Activated effector memory CD4-positive, alpha-beta T cell treated with anti-CD3 and anti-CD28 coated beads, Interleukin-2, amount 50 U/mL, for 16 hours (primary cell): ENCODE measurements around the gene RAPGEF6.

ENCODE experiments used
- DNase-seq: peaks from one replicate; pipeline ENCODE4 v3.0.0-alpha.2; 2020

The RAPGEF6 gene

DNA sequence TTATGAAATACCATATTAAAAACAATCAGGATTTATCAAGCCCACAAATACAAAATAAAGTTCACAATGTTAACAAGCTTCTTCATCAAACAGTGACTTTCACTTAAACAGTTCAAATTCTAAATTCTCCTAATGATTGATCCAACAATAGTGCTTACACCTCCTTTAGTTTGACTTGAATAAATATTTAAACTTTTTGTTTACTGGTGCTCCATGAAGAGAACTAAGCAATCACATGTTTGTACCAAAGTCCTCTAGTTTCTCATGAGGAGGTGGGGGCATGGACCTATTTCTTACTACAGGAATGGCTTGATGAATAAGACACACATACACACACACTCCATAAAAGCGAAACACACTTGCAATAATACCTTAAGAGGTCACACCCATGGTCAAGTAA, 95.8 kb downstream of the RAPGEF6 start:
- DNase-seq, result no peak

DNA sequence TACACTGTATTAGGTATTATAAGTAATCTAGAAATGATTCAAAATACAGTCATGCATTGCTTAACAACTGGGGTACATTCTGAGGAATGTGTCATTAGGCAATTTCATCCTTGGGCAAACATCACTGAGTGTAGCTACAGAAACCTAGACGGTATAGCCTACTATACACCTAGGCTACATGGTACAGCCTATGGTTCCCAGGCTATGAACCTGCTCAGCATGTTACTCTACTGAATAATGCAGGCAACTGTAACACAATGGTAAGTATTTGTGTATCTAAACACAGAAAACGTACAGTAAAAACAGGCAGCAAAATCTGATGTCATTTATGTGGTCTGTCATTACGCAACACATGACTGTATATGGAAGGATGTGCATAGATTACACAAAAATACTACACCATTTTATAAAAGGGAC, 96.8 kb downstream of the RAPGEF6 start:
- no peak for DNase-seq

DNA sequence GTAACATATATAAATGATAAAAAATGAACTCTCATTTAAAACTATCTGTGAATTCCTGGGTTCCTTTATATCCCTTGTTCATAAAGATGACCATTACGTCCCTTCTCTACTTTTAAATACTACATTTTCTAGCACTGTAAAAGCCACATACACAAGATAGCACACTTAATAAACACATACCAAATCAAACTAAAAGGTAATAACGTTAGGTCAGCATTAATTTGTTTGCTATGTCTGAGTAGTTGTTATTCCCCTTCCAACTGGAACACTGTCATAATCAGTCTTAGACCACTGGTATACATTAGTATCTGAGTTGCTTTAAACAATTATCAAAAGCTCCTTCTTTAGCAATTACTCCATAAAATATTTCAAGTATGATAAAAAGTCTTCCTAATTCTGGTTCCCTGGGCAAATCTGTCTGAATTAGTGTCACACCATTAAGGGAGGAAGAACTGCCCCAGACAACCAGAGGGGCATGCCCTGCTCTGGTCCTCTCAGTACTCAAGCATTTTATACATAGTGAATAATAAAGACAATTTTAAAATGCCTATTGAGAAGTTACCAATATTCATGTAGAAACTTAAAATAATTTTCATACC, 98.1 kb downstream of the RAPGEF6 start:
- no peak for DNase-seq

DNA sequence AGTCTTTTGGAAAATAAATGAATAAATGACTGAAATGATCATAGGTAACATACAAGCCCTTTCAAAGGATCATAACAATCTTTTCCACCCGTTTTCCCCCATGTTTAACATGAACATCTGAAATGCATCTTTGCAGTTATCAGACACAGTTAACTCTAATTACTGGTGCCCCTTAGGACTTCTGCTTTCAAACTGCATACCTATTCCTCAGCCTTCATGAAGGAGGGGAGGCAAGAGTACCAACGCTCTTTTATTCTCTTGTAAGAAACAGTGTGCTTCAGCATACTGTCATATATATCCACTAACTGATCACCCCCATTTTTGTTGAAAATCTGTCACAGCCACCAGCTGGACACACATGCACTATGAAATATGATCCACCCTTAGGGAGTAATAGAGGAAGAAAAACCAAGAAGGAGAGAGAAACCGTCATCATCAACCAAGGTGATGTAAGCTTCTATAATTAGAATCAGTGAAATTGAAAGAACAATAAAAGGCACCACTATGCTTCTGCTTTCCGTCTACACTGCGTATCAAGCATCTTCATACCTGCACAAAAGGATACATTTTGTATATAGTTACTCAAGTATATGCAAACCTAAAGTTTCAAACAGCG, 98.7 kb downstream of the RAPGEF6 start:
- no peak for DNase-seq

DNA sequence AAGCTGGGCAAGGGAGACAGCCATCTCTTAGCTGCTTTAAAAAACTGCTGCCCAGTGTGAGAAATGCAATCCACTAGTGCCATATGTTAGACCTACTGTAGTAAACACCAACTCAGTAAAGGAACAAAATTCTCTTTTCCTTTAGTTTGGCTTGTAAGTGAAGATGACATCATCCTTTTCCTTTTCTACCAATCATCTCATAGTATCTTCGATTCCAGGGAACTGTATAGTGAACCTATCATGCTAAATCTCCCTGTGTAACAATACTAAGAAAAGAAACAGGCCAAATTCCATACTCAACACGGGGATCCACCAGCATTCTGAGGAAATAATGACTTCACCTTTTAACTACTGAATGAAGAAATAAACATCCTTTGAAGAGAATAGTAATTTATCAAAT, 100.1 kb downstream of the RAPGEF6 start:
- no peak for DNase-seq

DNA sequence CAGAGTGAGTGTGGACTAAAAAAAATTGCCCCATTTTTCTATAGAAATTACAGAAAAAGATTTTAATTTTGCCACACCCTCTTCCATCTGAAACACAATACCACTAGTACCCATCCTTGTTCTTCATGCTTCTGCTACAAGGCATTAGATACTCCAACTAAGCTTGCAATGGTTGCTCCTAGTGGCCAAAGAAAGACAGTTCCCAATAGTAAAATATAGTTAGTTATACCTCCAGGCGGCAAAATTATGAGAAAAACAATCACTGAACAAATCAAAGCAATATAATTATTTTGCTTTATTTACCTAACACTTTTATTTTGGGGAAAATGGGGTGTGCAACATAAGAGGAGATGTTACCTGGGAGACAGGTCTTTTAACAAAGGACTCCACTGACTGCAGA, 101.2 kb downstream of the RAPGEF6 start:
- DNase-seq, result no peak

DNA sequence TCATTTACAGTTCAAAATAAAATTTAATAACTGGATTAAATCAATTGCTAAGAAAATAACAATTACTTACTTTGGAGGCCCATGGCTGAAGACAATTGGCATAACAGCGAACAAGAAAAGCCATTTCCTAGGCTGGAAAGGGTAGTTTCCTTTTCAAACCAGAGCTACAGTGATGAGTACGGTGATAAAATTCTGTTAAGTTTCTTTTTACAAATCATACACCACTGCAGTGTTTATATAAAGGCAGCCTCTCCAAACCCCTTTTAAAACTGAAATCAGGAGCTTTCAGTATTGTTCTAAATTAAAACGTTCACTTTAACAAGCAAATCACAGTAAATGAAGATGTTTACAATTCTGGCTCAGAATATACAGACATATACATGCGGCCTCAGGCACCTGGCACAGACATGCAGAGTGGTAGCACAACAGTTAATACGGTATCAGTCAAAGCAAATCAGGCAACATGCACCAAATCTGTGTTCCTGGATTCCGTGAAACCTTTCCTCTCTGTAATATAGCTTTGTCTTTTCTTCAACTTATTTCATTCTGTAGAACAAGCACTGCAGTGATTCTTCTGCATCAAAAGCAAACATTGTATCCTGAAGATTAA, 102.9 kb downstream of the RAPGEF6 start:
- no peak for DNase-seq

DNA sequence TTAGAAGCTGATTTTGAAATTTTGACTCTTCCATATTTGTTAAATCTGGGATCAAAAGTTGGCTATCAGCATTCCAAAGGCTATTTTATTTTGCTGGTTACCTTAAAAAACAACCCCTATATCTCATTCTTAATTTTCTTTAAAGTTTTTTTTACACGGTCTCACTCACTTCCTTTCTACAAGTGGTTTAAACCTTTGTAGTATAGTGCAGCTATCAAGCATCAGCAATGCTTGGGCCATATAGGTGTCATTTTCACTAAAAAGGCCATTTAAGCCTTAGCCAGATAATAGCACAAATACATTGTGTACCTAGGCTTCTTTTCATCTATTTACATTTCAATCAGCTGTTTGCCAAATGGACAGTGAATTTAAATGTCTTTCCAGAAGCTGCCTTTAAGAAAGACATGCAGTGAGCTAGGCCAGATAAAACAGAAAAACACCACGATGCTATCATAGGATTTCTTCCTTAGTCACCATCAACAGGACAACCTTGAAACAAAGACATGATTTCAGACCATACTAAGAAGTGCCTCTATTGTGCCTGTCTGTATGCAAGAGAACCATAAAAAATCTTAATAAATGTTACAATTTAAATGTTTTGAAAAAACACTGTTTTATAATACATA, 104.2 kb downstream of the RAPGEF6 start:
- no peak for DNase-seq

DNA sequence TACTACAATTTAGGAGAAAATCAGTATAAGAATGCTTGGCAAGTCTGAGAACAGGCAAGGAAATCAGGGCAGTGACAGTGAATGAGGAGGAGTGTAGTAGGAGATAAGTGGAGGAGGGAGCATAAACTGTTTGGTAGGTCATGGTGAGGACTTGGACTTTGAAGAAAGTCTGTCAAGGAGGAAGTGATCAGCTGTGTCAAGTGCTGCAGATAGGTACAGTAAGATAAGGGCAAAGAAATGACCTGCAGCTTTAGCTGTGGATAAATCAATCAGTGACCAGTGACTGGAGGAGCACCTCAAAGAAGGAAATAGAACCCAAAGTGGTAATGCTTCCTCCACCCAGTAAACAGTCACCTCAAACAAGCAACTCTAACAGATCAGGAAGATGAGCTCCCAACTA, 106.3 kb downstream of the RAPGEF6 start:
- no peak for DNase-seq

DNA sequence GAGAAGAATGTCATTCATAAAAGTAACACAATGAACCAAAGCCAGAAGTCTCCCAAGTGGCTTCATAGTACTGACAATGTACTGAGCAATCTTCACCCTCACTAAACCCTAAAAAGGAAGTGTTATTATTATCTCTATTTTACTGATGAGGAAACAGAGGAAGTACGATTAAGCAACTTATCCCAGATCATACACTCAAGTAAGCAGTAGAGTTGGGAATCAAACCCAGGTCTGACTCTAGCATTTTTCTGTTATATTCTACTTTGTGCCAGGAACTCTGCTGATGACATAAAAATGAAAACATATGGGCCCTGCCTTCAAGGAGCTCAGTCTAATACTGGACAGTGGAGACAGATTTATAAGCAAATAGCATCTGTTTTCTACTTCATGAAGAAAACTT, 109.2 kb downstream of the RAPGEF6 start:
- no peak for DNase-seq

DNA sequence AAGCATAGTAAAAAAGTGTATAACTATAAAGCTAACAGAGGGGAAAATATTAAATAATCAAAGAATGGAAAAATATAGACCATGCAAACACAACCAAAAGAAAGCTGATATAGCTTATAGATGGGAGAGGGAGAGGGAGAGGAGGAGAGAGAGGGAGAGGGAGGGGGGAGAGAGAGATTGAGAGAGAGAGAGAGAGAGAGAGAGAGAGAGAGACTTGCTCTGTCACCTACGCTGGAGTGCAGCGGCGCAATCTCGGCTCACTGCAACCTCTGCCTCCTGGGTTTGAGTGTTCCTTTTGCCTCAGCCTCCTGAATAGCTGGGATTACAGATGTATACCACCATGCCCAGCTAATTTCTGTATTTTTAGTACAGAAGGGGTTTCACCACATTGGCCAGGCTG, 110.6 kb downstream of the RAPGEF6 start:
- no peak for DNase-seq

DNA sequence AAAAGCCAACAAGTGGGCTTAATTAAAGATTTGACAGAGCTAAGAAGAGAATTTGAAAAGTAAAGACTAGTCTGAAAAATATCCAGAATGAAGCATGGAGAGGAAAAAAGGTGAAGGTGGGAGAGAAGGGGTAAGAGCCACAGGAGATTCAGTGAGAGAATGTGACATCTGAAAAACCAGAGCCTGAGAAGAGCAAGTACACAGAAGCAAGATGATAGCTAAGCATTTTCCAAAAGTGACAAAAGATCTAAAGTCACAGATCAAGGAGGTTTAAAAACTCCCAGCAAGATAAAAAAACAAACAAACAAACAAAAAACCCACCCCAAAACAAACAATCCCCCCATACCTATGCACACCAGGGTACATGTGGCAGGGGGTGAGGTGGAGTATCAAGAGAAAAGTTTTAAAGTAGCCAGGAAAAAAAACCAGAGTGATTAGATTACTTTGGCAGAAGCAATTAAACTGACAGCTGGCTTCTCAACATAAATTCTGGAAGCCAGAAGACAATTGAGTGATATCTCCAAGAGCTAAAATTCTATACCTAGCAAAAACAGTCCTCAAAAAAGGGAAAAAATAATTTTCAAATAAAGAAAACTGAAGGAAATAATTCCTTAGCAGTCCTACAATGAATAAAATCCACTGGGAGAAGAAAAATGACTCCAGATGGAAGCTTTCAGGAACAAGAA, 111.4 kb downstream of the RAPGEF6 start:
- no peak for DNase-seq

DNA sequence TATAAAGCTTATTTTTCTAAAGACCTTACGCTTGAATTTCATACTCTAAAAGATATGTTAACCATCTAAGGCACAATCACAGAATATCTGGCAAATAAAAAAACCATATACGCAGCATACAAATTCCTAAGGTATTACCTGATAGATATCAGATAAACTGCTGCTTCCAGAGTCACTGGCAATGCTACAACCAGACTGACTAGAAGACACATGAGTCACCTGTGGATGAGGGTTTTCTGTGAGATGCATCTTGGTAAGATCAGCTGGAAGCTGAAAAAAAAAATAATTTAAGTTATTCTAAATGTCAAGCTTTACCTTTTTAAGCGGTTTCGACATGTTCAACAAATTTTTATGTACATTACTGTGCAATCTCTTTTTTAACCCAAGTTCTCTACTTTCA, 113.8 kb downstream of the RAPGEF6 start:
- DNase-seq, result no peak

DNA sequence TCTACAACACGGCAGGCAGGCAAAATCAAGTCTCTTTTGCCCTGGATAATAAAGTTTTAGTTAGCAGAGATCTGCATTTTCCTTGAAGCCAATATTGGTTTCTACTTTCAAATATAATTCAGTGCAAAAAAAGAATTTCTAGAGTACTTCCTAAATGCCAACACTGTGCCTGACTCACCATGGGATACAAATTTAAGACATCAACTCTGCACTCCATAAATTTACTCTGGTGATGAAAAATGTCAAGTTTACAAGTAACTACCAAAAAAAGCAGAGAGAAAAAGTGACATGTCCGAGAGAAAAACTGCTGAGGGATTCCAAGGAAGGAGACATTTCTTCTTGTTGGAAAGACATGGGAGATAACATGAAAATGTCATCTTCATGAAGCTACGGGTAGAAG, 119.7 kb downstream of the RAPGEF6 start:
- DNase-seq, result no peak

DNA sequence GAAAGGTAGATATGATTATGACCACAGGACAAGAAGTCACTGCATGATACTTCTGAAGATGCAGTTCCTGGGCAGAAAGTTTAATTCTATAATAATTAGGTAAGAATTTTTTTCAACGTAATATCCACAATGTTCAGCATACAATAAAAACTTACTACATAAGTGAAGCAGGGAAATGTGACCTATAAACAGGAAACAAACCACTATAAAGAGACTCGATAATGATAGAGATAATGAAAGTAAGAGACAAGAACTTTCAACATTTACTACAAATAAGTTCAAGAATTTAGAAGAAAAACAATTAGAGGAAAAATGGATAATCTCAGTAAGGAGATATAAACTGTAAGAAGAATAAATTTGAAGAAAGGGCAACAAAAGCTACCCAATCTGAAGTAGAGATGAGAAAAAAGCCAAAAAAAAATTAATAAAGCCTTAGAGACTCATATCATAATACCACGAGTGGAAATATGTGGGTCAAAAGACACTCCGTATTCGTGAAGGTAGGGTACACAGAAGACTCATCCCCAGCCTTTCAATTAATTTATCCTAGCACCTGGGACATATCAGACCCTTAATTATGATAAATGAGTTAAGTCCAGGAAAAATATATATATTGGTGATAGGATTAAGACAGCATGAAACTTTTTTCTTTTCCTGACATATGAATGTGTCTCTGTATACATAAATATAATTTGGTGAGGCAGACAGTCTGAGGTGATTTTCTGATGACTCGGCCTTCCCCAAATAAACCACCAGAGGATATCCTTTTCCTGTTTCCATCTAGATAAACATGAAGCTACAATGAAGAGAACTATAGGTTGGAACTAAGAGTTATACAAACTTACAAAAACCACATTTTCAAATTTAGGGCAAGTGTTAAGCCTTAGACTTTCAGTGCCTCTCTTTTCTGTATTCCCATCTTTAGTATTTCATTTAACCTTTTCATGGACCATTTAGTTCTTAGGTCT, 120.4 kb downstream of the RAPGEF6 start:
- DNase-seq, result no peak

DNA sequence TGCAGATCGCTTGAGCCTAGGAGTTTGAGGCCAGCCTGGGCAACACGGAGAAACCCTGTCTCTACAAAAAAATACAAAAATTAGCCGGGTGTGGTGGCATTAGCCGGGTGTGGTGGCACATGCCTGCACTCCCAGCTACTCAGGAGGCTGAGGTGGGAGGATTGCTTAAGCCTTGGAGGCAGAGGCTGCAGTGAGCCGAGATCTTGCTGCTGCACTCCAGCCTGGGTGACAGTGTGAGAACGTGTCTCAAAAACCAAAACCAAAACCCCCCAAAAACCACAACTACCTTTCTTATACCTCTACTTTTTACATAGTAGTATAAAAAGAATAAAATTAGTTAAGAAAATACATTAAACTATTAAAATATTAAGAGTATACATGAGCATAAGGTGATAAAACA, 121.2 kb downstream of the RAPGEF6 start:
- no peak for DNase-seq

DNA sequence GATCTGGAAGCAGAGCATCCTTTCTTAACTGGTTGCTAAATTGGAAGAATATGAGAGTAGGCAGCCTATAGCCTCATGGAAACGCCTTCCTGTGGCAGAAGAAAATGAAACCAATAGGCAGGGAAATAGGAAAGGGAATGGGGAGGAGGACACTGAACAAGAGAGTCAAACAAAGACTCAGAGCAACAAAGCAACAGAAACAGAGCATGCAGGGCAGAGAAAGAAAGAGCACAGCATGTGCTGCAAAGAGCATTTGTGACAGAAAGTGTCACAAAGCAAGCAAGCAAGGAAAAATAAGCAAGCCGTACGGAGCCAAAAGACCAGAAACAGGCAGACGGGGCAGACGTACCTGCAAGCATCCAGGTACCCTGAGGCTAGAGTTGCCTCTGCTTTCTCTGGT, 123.1 kb downstream of the RAPGEF6 start:
- DNase-seq, result no peak

DNA sequence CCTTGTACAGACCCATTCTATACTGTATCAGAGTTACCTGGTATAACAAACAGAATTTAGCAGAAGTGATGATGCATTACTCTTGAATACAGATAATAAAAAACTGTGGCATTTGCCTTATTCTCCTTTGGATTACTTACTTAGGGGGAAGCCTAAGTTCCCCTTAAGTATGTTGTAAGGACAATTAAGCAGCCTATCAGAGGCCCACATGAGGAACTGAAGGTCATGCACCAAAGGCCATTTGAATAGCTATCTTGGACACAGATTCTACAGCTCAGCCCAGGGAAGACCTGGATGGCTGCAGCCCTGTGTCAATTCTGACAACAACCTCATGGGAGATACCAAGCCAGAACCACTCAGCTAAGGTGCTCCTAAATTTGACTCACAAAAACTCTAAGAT, 125.2 kb downstream of the RAPGEF6 start:
- DNase-seq, result no peak

DNA sequence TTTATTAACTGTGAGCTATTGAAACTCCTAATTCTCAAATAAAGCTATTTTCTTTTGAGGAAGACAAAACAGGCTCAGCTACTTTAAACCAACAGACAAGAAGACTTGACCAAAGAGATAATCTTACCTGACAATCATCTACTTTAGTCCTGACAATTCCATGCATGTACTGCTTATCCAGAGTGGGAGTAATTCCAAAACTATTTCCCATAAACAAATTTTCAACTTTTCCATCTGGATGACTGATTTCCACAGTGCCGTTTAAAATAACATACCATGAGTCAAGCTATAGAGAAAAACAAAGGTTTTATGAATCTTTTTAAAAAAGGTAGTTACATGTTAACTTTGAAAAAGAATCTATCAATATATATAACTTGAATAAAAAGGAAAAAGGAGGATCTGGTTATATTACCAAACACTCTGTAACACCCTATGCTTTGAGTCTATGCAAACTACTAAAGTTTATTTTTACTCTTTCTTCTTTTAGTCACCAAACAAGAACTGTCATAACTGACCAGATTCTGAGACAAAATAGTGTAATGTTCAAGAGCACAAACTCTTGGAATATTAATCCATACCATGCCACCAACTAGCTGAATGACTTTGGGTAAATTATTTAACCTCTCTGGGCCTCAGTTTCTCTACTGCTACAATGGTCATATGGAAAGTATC, 129.7 kb downstream of the RAPGEF6 start:
- no peak for DNase-seq

DNA sequence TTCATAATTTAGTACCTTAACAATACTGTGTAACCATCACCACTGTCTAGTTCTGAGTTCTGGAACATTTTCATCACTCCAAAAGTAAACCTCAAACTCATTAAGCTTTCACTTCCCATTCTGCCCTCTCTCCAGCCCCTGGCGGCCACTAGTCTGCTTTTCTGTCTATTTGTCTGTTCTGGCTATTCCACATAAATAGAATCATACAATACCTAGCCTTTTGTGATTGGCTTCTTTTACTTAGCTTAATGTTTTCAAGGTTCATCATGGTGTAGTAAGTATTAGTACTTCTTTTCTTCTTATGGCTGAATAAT, 138.7 kb downstream of the RAPGEF6 start:
- no peak for DNase-seq

DNA sequence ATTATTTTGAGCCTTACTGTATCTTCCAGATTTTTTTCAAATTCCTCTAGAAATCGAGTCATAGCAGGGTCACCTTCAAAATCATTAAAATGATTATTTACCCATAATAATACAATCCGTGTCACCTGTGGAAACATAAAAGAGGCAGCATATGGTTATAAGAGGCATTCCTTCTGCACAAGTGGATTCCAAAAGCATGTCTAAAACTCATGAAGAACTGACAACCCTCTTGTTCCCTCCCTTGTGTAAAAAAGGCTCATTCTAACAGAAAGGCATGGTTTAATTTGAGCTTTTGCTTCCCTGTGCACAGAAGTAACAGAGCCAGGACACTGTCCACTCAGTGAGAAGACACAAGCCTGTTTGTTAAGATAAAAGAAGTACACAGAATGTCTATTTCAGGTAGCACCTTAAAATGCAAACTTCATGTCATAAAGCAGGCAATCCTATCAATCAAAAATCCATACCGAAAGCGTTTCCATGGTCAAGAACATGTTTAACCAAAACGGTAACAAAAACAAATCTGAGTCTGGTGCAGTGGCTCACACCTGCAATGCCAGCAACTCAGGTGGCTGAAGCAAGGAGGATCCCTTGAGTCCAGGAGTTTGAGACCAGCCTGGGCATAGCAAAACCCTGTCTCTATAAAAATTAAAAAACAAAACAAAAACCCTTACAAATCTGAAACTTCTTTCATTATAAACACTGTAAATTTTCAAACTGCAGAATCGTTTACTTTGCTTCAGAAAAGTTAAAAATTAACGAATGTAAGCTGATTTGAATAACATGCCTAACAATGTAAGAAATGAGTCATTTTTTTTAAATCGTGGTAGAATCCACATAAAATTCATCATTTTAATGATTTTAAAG, 139.3 kb downstream of the RAPGEF6 start:
- no peak for DNase-seq
